Astrocyte (in vitro differentiated cells and primary cell): Measurements from ENCODE around the gene ZNF595. TPM values are rescaled to one million over a fixed set of nuclear protein-coding genes. Genes with fewer than 3 reads are reported as not detected.

Experiments used
- DNase-seq: peaks from one replicate; pipeline ENCODE4 v3.0.0-alpha.2; 2010; ENCODE audit warnings: low read depth
- FAIRE-seq: peaks from 2 replicates; lab custom pipeline; 2011; peaks lifted over from hg19 to GRCh38; lab: Jason Lieb, UNC
- H2AFZ ChIP-seq: 2 replicates; pipeline ENCODE4 v1.6.0; 2012; ENCODE audit warnings: low read depth, low read length, inconsistent platforms
- H3K27ac ChIP-seq: 2 replicates; pipeline ENCODE4 v1.5.1; 2011; ENCODE audit warnings: low read depth, low read length, inconsistent platforms
- H3K27me3 ChIP-seq: 2 replicates; pipeline ENCODE4 v1.6.0; 2011; ENCODE audit warnings: low read length, inconsistent platforms; ENCODE audit not compliant: insufficient read depth
- H3K36me3 ChIP-seq: 2 replicates; pipeline ENCODE4 v1.5.1; 2011; ENCODE audit warnings: low read length, inconsistent platforms; ENCODE audit not compliant: insufficient read depth
- H3K4me1 ChIP-seq: 2 replicates; pipeline ENCODE4 v1.5.1; 2011; ENCODE audit warnings: low read length, inconsistent platforms; ENCODE audit not compliant: insufficient read depth
- H3K4me2 ChIP-seq: 2 replicates; pipeline ENCODE4 v1.6.0; 2012; ENCODE audit warnings: low read length, inconsistent platforms
- H3K4me3 ChIP-seq: 2 replicates; pipeline ENCODE4 v1.5.1; 2011; ENCODE audit warnings: low read depth, mild to moderate bottlenecking, low read length, inconsistent platforms; ENCODE audit not compliant: insufficient read depth
- H3K79me2 ChIP-seq: 2 replicates; pipeline ENCODE4 v1.6.0; 2012; ENCODE audit warnings: mild to moderate bottlenecking, low read length, inconsistent platforms; ENCODE audit not compliant: insufficient read depth
- H3K9ac ChIP-seq: 2 replicates; pipeline ENCODE4 v1.6.0; 2012; ENCODE audit warnings: mild to moderate bottlenecking, low read length, inconsistent platforms
- H3K9me3 ChIP-seq: 2 replicates; pipeline ENCODE4 v1.5.1; 2012; ENCODE audit warnings: low read depth, mild to moderate bottlenecking, low read length, inconsistent platforms; ENCODE audit not compliant: insufficient read depth
- H4K20me1 ChIP-seq: 2 replicates; pipeline ENCODE4 v1.6.0; 2012; ENCODE audit warnings: low read length, inconsistent platforms; ENCODE audit not compliant: insufficient read depth
- H3K27ac Mint-ChIP-seq: one replicate; pipeline ENCODE4 v1.8.0; 2021; ENCODE audit warnings: mild to moderate bottlenecking, mixed read lengths; ENCODE audit not compliant: unreplicated experiment
- H3K27me3 Mint-ChIP-seq: one replicate; pipeline ENCODE4 v1.8.0; 2021; ENCODE audit warnings: low read depth, mixed read lengths; ENCODE audit not compliant: unreplicated experiment
- H3K36me3 Mint-ChIP-seq: one replicate; pipeline ENCODE4 v1.8.0; 2021; ENCODE audit warnings: low read depth, mixed read lengths; ENCODE audit not compliant: unreplicated experiment
- H3K4me1 Mint-ChIP-seq: one replicate; pipeline ENCODE4 v1.8.0; 2021; ENCODE audit warnings: low read depth, mixed read lengths; ENCODE audit not compliant: unreplicated experiment
- H3K4me3 Mint-ChIP-seq: one replicate; pipeline ENCODE4 v1.8.0; 2021; ENCODE audit warnings: mild to moderate bottlenecking, moderate library complexity, mixed read lengths; ENCODE audit not compliant: unreplicated experiment
- H3K9me3 Mint-ChIP-seq: one replicate; pipeline ENCODE4 v1.8.0; 2021; ENCODE audit warnings: mild to moderate bottlenecking, mixed read lengths; ENCODE audit not compliant: unreplicated experiment
- EZH2 ChIP-seq: IDR thresholded peaks from 2 replicates; pipeline ENCODE4 v1.6.1; 2012; ENCODE audit warnings: mild to moderate bottlenecking, low read length, inconsistent platforms; ENCODE audit not compliant: insufficient read depth
- total RNA-seq: library from RNA; stranded (reverse); gene quantifications from 2 replicates; pipeline ENCODE4 v1.2.1, GENCODE V29; 2021
- TF ChIP-seq, protein P1 (sequence below): IDR thresholded peaks from 2 replicates; pipeline ENCODE4 v1.5.1; 2011; ENCODE audit warnings: low read depth, mild to moderate bottlenecking, inconsistent platforms, low read length, moderate library complexity; ENCODE audit not compliant: insufficient read depth

Gene ZNF595
- total RNA-seq, 1 donor from 2014 or later = 15.9 TPM

DNA sequence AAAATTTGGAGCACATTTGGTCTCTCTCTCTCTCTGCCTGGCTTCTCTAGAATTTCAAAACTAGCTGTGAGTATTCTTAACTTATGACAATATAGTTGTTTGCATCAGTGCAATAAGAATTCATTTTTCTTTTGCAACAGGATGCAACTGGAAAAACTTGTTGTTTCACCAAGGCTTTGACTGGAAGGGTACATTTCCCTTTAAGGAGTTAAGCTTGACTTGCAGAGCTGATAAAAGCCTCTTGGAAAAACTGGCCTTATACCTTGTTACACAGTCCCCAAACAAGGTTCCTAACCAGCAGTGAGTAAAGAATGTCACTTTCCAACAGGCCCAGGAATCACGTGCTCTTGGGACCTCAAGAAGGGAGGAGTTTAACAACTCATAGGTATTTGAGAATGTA lies 45.3 kb downstream of the ZNF595 start:
- no peaks in the 10 kb centered on the region for H3K79me2 ChIP-seq
- Mint-ChIP-seq H3K36me3 (peaks cover 15% of the 10 kb centered on the region), H3K27ac (no peak overlapping the region), H3K4me3 (no peak overlapping the region), H3K27me3 (peaks cover 5% of the 10 kb centered on the region), H3K4me1 (no peaks in the 10 kb centered on the region), H3K9me3 (peaks cover 43% of the 10 kb centered on the region)
- DNase-seq (no peak), FAIRE-seq (no peak)
- no peak overlapping the region for H2AFZ ChIP-seq
- no peaks in the 10 kb centered on the region for H3K36me3 ChIP-seq
- no peak overlapping the region for H3K9ac ChIP-seq
- no peaks in the 10 kb centered on the region for H3K27me3 ChIP-seq
- H3K27ac ChIP-seq = no peak overlapping the region
- no peaks in the 10 kb centered on the region for H3K4me1 ChIP-seq
- no peak overlapping the region for H3K4me3 ChIP-seq
- H4K20me1 ChIP-seq = no peaks in the 10 kb centered on the region
- H3K9me3 ChIP-seq = peaks cover 22% of the 10 kb centered on the region
- no peak for TF ChIP-seq EZH2
- TF ChIP-seq, protein P1, sequence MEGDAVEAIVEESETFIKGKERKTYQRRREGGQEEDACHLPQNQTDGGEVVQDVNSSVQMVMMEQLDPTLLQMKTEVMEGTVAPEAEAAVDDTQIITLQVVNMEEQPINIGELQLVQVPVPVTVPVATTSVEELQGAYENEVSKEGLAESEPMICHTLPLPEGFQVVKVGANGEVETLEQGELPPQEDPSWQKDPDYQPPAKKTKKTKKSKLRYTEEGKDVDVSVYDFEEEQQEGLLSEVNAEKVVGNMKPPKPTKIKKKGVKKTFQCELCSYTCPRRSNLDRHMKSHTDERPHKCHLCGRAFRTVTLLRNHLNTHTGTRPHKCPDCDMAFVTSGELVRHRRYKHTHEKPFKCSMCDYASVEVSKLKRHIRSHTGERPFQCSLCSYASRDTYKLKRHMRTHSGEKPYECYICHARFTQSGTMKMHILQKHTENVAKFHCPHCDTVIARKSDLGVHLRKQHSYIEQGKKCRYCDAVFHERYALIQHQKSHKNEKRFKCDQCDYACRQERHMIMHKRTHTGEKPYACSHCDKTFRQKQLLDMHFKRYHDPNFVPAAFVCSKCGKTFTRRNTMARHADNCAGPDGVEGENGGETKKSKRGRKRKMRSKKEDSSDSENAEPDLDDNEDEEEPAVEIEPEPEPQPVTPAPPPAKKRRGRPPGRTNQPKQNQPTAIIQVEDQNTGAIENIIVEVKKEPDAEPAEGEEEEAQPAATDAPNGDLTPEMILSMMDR = no peak
- no peak overlapping the region for H3K4me2 ChIP-seq

DNA sequence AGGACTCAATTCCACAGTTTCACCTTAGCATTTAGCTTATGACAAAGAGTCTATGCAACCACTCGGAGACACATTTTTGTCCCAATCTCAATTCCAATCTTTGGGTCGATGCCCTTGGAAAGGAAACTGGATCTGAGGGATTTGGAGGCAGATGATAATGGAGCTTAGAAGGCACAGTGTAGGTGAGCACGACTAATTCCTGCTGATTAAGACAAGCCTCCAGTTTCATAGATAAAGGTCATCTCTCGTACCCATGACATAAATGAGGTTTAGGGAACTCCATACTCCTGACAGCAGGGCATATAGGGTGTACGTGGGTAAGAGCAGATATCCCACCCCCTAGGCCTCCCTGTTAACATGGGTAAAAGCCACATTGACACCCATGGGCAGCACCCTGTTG lies 46.7 kb downstream of the ZNF595 start:
- Histone ChIP-seq H4K20me1 (no peaks in the 10 kb centered on the region), H2AFZ (no peak overlapping the region), H3K4me3 (no peak overlapping the region), H3K9me3 (peaks cover 17% of the 10 kb centered on the region), H3K27ac (no peak overlapping the region), H3K79me2 (no peaks in the 10 kb centered on the region), H3K27me3 (no peaks in the 10 kb centered on the region), H3K4me1 (no peaks in the 10 kb centered on the region), H3K9ac (no peak overlapping the region), H3K4me2 (no peak overlapping the region), H3K36me3 (no peaks in the 10 kb centered on the region)
- no peak for TF ChIP-seq EZH2
- TF ChIP-seq, protein P1 = no peak
- Mint-ChIP-seq H3K9me3 (peaks cover 32% of the 10 kb centered on the region), H3K27ac (no peak overlapping the region), H3K36me3 (peaks cover 9% of the 10 kb centered on the region), H3K27me3 (peaks cover 11% of the 10 kb centered on the region), H3K4me1 (no peaks in the 10 kb centered on the region), H3K4me3 (no peak overlapping the region)
- DNase-seq (no peak), FAIRE-seq (no peak)

DNA sequence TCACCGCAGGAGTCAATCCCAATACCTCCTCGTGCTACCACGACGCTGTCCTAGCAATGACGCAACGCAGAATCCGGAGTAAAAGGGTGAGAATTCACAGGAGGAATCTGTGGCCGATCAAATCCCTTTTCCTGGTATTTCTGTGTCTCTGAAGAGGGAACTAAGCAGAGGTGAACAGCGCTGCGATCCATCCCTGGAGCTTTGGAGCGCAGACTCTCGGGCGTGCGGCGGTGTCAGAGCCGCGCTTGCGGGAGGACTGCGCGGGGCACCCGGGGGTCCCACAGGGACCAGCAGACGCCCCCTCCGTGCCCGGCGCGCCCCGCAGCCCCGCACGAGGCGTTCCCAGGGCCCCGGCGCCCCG lies 53.9 kb downstream of the ZNF595 start:
- TF ChIP-seq, protein P1 = no peak
- TF ChIP-seq EZH2 = no peak
- Histone ChIP-seq H4K20me1 (no peaks in the 10 kb centered on the region), H3K79me2 (no peaks in the 10 kb centered on the region), H3K9me3 (peaks cover 33% of the 10 kb centered on the region), H3K27ac (no peak overlapping the region), H3K36me3 (no peaks in the 10 kb centered on the region), H2AFZ (no peak overlapping the region), H3K4me2 (peak overlapping the region; percentile 50), H3K9ac (no peak overlapping the region), H3K4me3 (no peak overlapping the region), H3K4me1 (no peaks in the 10 kb centered on the region), H3K27me3 (peaks cover 32% of the 10 kb centered on the region)
- Mint-ChIP-seq H3K36me3 (peaks cover 14% of the 10 kb centered on the region), H3K27ac (no peak overlapping the region), H3K9me3 (peaks cover 57% of the 10 kb centered on the region), H3K27me3 (peaks cover 65% of the 10 kb centered on the region), H3K4me1 (no peaks in the 10 kb centered on the region), H3K4me3 (no peak overlapping the region)
- FAIRE-seq (no peak), DNase-seq (no peak)
